Left cardiac atrium (tissue), 4 donors: ENCODE measurements around the gene TESK1. TPM values are rescaled to one million over a fixed set of nuclear protein-coding genes. Genes with fewer than 3 reads are reported as not detected.
A peak's percentile ranks its signal among the peaks of the same experiment; 100 is the strongest.
"Not testable (repeated sequence)": the region's sequence is repeated elsewhere in the genome, so short reads cannot be mapped to it uniquely, and the experiment has no call there.

Experiments
- ATAC-seq, 2 donors: fragments of 200-7000 bp; cut with Tn5 transposase; one replicate each; pipeline ENCODE4 v1.9.1; 2020; ENCODE audit warnings: mild to moderate bottlenecking in 2 of 2, moderate library complexity in 2 of 2
- DNase-seq: peaks from one replicate; pipeline ENCODE4 v3.0.0-alpha.2; 2020
- intact Hi-C, 2 donors: fragments of 100-400 bp; cut with DNase I; formaldehyde crosslinking; loops; one replicate each; pipeline versions ENCODE4 v1.14.1 to v1.15.1; 2022 to 2023
- total RNA-seq, 2 donors: library from RNA; stranded (reverse); fragmentation: NEBNext Ultra II Directional; extraction: Animal tissue kit (Norgen Biotek cat#: 25700); gene quantifications; one replicate each; pipeline ENCODE4 v1.2.1, GENCODE V29; 2021
- donor health status: DM: no; HTN: yes; CAD: no.
- donor health status: DM: no; HTN: yes; CAD: no; lungs with severe emphysema.
- donor health status: DM: yes; HTN: yes; CAD: no.
- donor health status: Dilated cardiomyopathy.

The TESK1 gene
- total RNA-seq, 2 donors from 2014 or later = 30.7 to 31.9 TPM

- intact Hi-C loops = no loop called here
- no peak for DNase-seq
- ATAC-seq = no peak
Observed at GRCh38 chr9:35575478-35575877, 29.6 kb upstream of the TESK1 start.

GRCh38 chr9:35577486-35577885 is 27.6 kb upstream of the TESK1 start:
- ATAC-seq = no peak
- intact Hi-C loops = no loop called here
- no peak for DNase-seq

GRCh38 chr9:35579130-35579529 is 25.9 kb upstream of the TESK1 start:
- intact Hi-C loops = no loop called here
- ATAC-seq (no peak), DNase-seq (no peak)

GRCh38 chr9:35579659-35580227 is 25.3 kb upstream of the TESK1 start:
- DNase-seq, intact Hi-C loops, ATAC-seq: not testable (repeated sequence)

GRCh38 chr9:35583521-35583920 is 21.5 kb upstream of the TESK1 start:
- ATAC-seq, intact Hi-C loops, DNase-seq: not testable (repeated sequence)

- DNase-seq, intact Hi-C loops, ATAC-seq: not testable (repeated sequence)
Observed at GRCh38 chr9:35584681-35585080, 20.4 kb upstream of the TESK1 start.

GRCh38 chr9:35588506-35588905 is 16.6 kb upstream of the TESK1 start:
- ATAC-seq, DNase-seq, intact Hi-C loops: not testable (repeated sequence)

GRCh38 chr9:35593581-35593980 is 11.5 kb upstream of the TESK1 start:
- DNase-seq (no peak), ATAC-seq (no peak)
- intact Hi-C loops = no loop called here

- DNase-seq (no peak), ATAC-seq (no peak)
- intact Hi-C loops = no loop called here
Observed at GRCh38 chr9:35594471-35594870, 10.6 kb upstream of the TESK1 start.

GRCh38 chr9:35596907-35597306 is 8.2 kb upstream of the TESK1 start:
- DNase-seq, ATAC-seq, intact Hi-C loops: not testable (repeated sequence)

- no peak for DNase-seq
- ATAC-seq = no peak
- intact Hi-C loops = no loop called here
Observed at GRCh38 chr9:35598866-35599590, 6.0 kb upstream of the TESK1 start.

- DNase-seq (no peak), ATAC-seq (peak in 1 of 2 donors; percentile 3)
- intact Hi-C loops = loop anchor here in 1 of 2 donors (10.0 kb wide), 1 partner anchor 485 kb away; the partner anchor contains the start of gene ATOSB
Observed at GRCh38 chr9:35599763-35600604, 5.1 kb upstream of the TESK1 start.

GRCh38 chr9:35603506-35603985 is 1.5 kb upstream of the TESK1 start:
- intact Hi-C loops = loop anchor here in 1 of 2 donors (10.0 kb wide), 1 partner anchor 489 kb away; the partner anchor contains the start of gene ATOSB
- ATAC-seq (peak; percentile 13 to 19), DNase-seq (peak; percentile 74)

- DNase-seq = peak; percentile 100
- intact Hi-C loops = loop anchor here in 1 of 2 donors (10.0 kb wide), 1 partner anchor 489 kb away; the partner anchor contains the start of gene ATOSB
- ATAC-seq = peak; percentile 95 to 97
Observed at GRCh38 chr9:35603986-35604577, 980 bp upstream of the TESK1 start.

- intact Hi-C loops = loop anchor here in 1 of 2 donors (10.0 kb wide), 1 partner anchor 491 kb away; the partner anchor contains the start of gene ATOSB
- DNase-seq = peak; percentile 56
- no peak for ATAC-seq
Observed at GRCh38 chr9:35605351-35606137, 482 bp downstream of the TESK1 start.

- DNase-seq = no peak
- intact Hi-C loops = loop anchor here in 1 of 2 donors (10.0 kb wide), 1 partner anchor 491 kb away; the partner anchor contains the start of gene ATOSB
- ATAC-seq = no peak
Observed at GRCh38 chr9:35606138-35606504, 1.1 kb downstream of the TESK1 start.

GRCh38 chr9:35606726-35607125 is 1.7 kb downstream of the TESK1 start:
- ATAC-seq (no peak), DNase-seq (no peak)
- intact Hi-C loops = loop anchor here in 1 of 2 donors (10.0 kb wide), 1 partner anchor 492 kb away; the partner anchor contains the start of gene ATOSB

GRCh38 chr9:35608221-35608620 is 3.2 kb downstream of the TESK1 start:
- ATAC-seq = no peak
- intact Hi-C loops = loop anchor here in 1 of 2 donors (10.0 kb wide), 1 partner anchor 493 kb away; the partner anchor contains the start of gene ATOSB
- DNase-seq = no peak
